Uterus (tissue), 4 donors: Measurements from ENCODE around the gene UBR7. TPM values are rescaled to one million over a fixed set of nuclear protein-coding genes. Genes with fewer than 3 reads are reported as not detected.
"Not testable (repeated sequence)": the region's sequence is repeated elsewhere in the genome, so short reads cannot be mapped to it uniquely, and the experiment has no call there.

Source experiments
- DNase-seq, 2 donors: peaks; one replicate each; pipeline ENCODE4 v3.0.0-alpha.2; 2019 to 2020
- H3K27ac ChIP-seq, 2 donors: fragments of 200-600 bp; sonication (generic); 1 replicate in 1 of 2; 2 replicates in 1 of 2; pipeline ENCODE4 v1.5.1; 2016 to 2018
- H3K27me3 ChIP-seq, 2 donors: fragments of 200-600 bp; sonication (generic); one replicate each; pipeline ENCODE4 v1.5.1; 2018 to 2019; ENCODE audit warnings: control low read depth in 1 of 2
- H3K36me3 ChIP-seq, 2 donors: fragments of 200-600 bp; sonication (generic); one replicate each; pipeline ENCODE4 v1.5.1; 2019; ENCODE audit warnings: control low read depth in 1 of 2
- H3K4me1 ChIP-seq, 2 donors: fragments of 200-600 bp; sonication (generic); one replicate each; pipeline ENCODE4 v1.5.1; 2018 to 2019; ENCODE audit warnings: control low read depth in 1 of 2
- H3K4me3 ChIP-seq, 2 donors: fragments of 200-600 bp; sonication (generic); 1 replicate in 1 of 2; 2 replicates in 1 of 2; pipeline ENCODE4 v1.5.1; 2018 to 2019; ENCODE audit warnings: mild to moderate bottlenecking in 1 of 2
- H3K9me3 ChIP-seq, 2 donors: fragments of 200-600 bp; sonication (generic); one replicate each; pipeline ENCODE4 v1.5.1; 2019; ENCODE audit warnings: control low read depth in 1 of 2
- POLR2A ChIP-seq, 2 donors: fragments of 450-650 bp; IDR thresholded peaks; one replicate each; pipeline ENCODE4 v1.6.1; 2016; ENCODE audit warnings: antibody characterized with exemption in 2 of 2, mild to moderate bottlenecking in 1 of 2, moderate library complexity in 1 of 2
- intact Hi-C: fragments of 100-400 bp; cut with DNase I; formaldehyde crosslinking; loops from one replicate; pipeline ENCODE4 v1.15.1; 2023; ENCODE audit warnings: low total_unique reads
- total RNA-seq, 4 donors: library from RNA; depleted of rRNA in 3 of 4; stranded (reverse); fragments of >200 nt in 3 of 4; gene quantifications; one replicate each; pipeline versions ENCODE4 v1.1.0 to v1.2.4, GENCODE V29; 2014 to 2023
- TF ChIP-seq, protein P1 (sequence below), 4 experiments: fragments of 200-600 bp in 2 of 4; fragments of 450-650 bp in 2 of 4; sonication (generic) in 2 of 4; IDR thresholded peaks; one replicate each; pipeline ENCODE4 v1.5.1; 2016 to 2019; ENCODE audit warnings: antibody characterized with exemption in 4 of 4, mild to moderate bottlenecking in 2 of 4, moderate library complexity in 1 of 4
- donor health status: DM: yes; HTN: yes; CAD: no.

The UBR7 gene
- total RNA-seq, 4 donors from 2014 or later = 15.6 to 55.2 (median 33.1) TPM

GRCh38 chr14:93231129-93231979 lies 24.3 kb downstream of the UBR7 start:
- DNase-seq = no peak
- H3K27ac ChIP-seq = no peak overlapping the region
- no peak for TF ChIP-seq POLR2A (IDR thresholded peaks at IDR 0.05)
- TF ChIP-seq, protein P1, sequence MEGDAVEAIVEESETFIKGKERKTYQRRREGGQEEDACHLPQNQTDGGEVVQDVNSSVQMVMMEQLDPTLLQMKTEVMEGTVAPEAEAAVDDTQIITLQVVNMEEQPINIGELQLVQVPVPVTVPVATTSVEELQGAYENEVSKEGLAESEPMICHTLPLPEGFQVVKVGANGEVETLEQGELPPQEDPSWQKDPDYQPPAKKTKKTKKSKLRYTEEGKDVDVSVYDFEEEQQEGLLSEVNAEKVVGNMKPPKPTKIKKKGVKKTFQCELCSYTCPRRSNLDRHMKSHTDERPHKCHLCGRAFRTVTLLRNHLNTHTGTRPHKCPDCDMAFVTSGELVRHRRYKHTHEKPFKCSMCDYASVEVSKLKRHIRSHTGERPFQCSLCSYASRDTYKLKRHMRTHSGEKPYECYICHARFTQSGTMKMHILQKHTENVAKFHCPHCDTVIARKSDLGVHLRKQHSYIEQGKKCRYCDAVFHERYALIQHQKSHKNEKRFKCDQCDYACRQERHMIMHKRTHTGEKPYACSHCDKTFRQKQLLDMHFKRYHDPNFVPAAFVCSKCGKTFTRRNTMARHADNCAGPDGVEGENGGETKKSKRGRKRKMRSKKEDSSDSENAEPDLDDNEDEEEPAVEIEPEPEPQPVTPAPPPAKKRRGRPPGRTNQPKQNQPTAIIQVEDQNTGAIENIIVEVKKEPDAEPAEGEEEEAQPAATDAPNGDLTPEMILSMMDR (IDR thresholded peaks at IDR 0.05) = no peak
- intact Hi-C loops = no loop called here
- H3K9me3 ChIP-seq = no peaks in the 10 kb centered on the region
- peak overlapping the region in 1 of 2 donors; percentile 27 for H3K4me3 ChIP-seq
- no peaks in the 10 kb centered on the region for H3K4me1 ChIP-seq
- no peaks in the 10 kb centered on the region for H3K27me3 ChIP-seq
- H3K36me3 ChIP-seq = no peaks in the 10 kb centered on the region

- Histone ChIP-seq H3K27ac (no peak overlapping the region), H3K4me3 (no peak overlapping the region), H3K27me3 (no peaks in the 10 kb centered on the region), H3K4me1 (no peaks in the 10 kb centered on the region), H3K36me3 (no peaks in the 10 kb centered on the region), H3K9me3 (no peaks in the 10 kb centered on the region)
- intact Hi-C loops = no loop called here
- TF ChIP-seq, protein P1 (IDR thresholded peaks at IDR 0.05) = no peak
- no peak for TF ChIP-seq POLR2A (IDR thresholded peaks at IDR 0.05)
- no peak for DNase-seq
These were observed 25.1 kb downstream of the UBR7 start for GRCh38 chr14:93232159-93232558.

GRCh38 chr14:93233078-93233477 lies 26.0 kb downstream of the UBR7 start:
- H3K27me3 ChIP-seq, H3K4me1 ChIP-seq, H3K4me3 ChIP-seq, H3K36me3 ChIP-seq, H3K27ac ChIP-seq, H3K9me3 ChIP-seq, DNase-seq, intact Hi-C loops: not testable (repeated sequence)

DNA sequence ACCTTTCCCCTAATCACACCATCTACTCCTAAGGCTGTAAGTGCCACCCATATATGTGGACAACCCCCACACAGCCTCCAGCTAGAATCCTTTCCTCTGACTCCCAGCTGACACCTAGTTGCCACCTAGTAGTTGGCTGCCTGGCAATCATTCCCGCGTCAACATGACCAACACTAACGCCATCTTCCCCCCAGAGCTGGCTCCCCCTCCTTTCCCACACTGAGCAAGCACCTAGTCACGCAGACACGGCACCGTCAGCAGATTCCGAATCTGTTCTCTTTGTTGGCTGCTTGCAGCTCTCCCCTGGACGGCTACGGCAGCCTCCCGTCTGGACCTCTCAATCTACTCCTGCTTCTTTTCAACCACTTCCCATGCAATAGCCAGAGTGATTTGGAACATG lies 27.7 kb downstream of the UBR7 start:
- Histone ChIP-seq H3K27ac (no peak overlapping the region), H3K36me3 (no peaks in the 10 kb centered on the region), H3K27me3 (no peaks in the 10 kb centered on the region), H3K4me1 (no peaks in the 10 kb centered on the region), H3K4me3 (no peak overlapping the region), H3K9me3 (no peaks in the 10 kb centered on the region)
- TF ChIP-seq, protein P1 (IDR thresholded peaks at IDR 0.05) = no peak
- TF ChIP-seq POLR2A (IDR thresholded peaks at IDR 0.05) = no peak
- no peak for DNase-seq
- intact Hi-C loops = no loop called here

- Histone ChIP-seq H3K9me3 (no peaks in the 10 kb centered on the region), H3K4me3 (no peak overlapping the region), H3K36me3 (no peaks in the 10 kb centered on the region), H3K27me3 (no peaks in the 10 kb centered on the region), H3K27ac (no peak overlapping the region), H3K4me1 (no peaks in the 10 kb centered on the region)
- TF ChIP-seq POLR2A (IDR thresholded peaks at IDR 0.05) = no peak
- DNase-seq = no peak
- intact Hi-C loops = no loop called here
These were observed 33.0 kb downstream of the UBR7 start for GRCh38 chr14:93239869-93240677.

DNA sequence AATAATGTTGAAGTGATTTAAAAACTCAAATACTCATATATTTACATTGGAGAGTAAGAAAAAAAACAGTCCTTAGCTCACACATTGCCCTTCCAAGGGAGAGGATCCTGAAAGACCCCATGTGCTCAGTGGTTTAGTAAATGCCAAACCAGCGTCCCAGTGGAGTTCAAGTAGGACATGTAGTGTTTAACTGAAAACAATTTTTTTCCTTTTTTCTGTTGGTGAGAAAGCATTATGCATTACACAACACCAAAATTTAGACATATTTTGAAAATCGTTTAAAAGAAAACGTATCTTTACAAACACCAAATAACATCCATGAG lies 33.6 kb downstream of the UBR7 start:
- H3K4me3 ChIP-seq = no peak overlapping the region
- no peaks in the 10 kb centered on the region for H3K36me3 ChIP-seq
- TF ChIP-seq, protein P1 (IDR thresholded peaks at IDR 0.05) = no peak
- no peak for TF ChIP-seq POLR2A (IDR thresholded peaks at IDR 0.05)
- H3K4me1 ChIP-seq = no peaks in the 10 kb centered on the region
- intact Hi-C loops = no loop called here
- no peak overlapping the region for H3K27ac ChIP-seq
- H3K27me3 ChIP-seq = no peaks in the 10 kb centered on the region
- H3K9me3 ChIP-seq = no peaks in the 10 kb centered on the region
- no peak for DNase-seq
